H9 (cell line): ENCODE measurements around the gene NOP56. TPM values are rescaled to one million over a fixed set of nuclear protein-coding genes. Genes with fewer than 3 reads are reported as not detected.

Experiments used
- DNase-seq: peaks from one replicate; pipeline ENCODE4 v3.0.0-alpha.2; 2017
- H2AFZ ChIP-seq: one replicate; pipeline ENCODE4 v1.6.1; 2013; ENCODE audit warnings: mild to moderate bottlenecking, low read length, control low read depth, moderate library complexity
- H2AK5ac ChIP-seq: 2 replicates; pipeline ENCODE4 v1.6.1; 2013; ENCODE audit warnings: low read length, control low read depth, mixed read lengths; ENCODE audit not compliant: insufficient read length
- H2BK120ac ChIP-seq: one replicate; pipeline ENCODE4 v1.6.1; 2013; ENCODE audit warnings: low read depth, mild to moderate bottlenecking, low read length, control low read depth, inconsistent platforms; ENCODE audit not compliant: poor library complexity, severe bottlenecking
- H2BK12ac ChIP-seq: 2 replicates; pipeline ENCODE4 v1.6.1; 2013; ENCODE audit warnings: low read length, control low read depth, mixed read lengths, low read depth; ENCODE audit not compliant: insufficient read length
- H2BK15ac ChIP-seq: 2 replicates; pipeline ENCODE4 v1.6.1; 2013; ENCODE audit warnings: low read depth, low read length, control low read depth
- H2BK20ac ChIP-seq: one replicate; pipeline ENCODE4 v1.6.1; 2013; ENCODE audit warnings: low read depth, mild to moderate bottlenecking, low read length, control low read depth, inconsistent platforms; ENCODE audit not compliant: poor library complexity, severe bottlenecking
- H2BK5ac ChIP-seq: 2 replicates; pipeline ENCODE4 v1.6.1; 2013; ENCODE audit warnings: low read length, control low read depth, mixed read lengths; ENCODE audit not compliant: insufficient read length
- H3K14ac ChIP-seq: 2 replicates; pipeline ENCODE4 v1.6.1; 2013; ENCODE audit warnings: low read length, control low read depth; ENCODE audit not compliant: insufficient read depth
- H3K18ac ChIP-seq: 2 replicates; pipeline ENCODE4 v1.6.1; 2013; ENCODE audit warnings: low read depth, mild to moderate bottlenecking, mixed read lengths, low read length, control low read depth; ENCODE audit not compliant: insufficient read length
- H3K23ac ChIP-seq: 2 replicates; pipeline ENCODE4 v1.6.1; 2013; ENCODE audit warnings: low read length, control low read depth, mixed read lengths, low read depth; ENCODE audit not compliant: insufficient read length
- H3K23me2 ChIP-seq: 2 replicates; pipeline ENCODE4 v1.6.1; 2013; ENCODE audit warnings: low read depth, mild to moderate bottlenecking, mixed read lengths, low read length, control low read depth; ENCODE audit not compliant: insufficient read length, poor library complexity, severe bottlenecking
- H3K27ac ChIP-seq: 2 replicates; pipeline ENCODE4 v1.5.1; 2013; ENCODE audit warnings: low read length, control low read depth, mixed read lengths, low read depth; ENCODE audit not compliant: insufficient read length
- H3K27me3 ChIP-seq: 2 replicates; pipeline ENCODE4 v1.6.1; 2013; ENCODE audit warnings: low read length, control low read depth, inconsistent platforms; ENCODE audit not compliant: insufficient read depth
- H3K4ac ChIP-seq: 2 replicates; pipeline ENCODE4 v1.6.1; 2013; ENCODE audit warnings: low read depth, mild to moderate bottlenecking, control low read depth, inconsistent platforms, low read length, moderate library complexity
- H3K4me1 ChIP-seq: 2 replicates; pipeline ENCODE4 v1.6.1; 2013; ENCODE audit warnings: low read length, control low read depth, inconsistent platforms; ENCODE audit not compliant: insufficient read depth
- H3K4me2 ChIP-seq: 2 replicates; pipeline ENCODE4 v1.6.1; 2013; ENCODE audit warnings: low read length, control low read depth, mixed read lengths; ENCODE audit not compliant: insufficient read length, insufficient read depth
- H3K56ac ChIP-seq: 2 replicates; pipeline ENCODE4 v1.6.1; 2013; ENCODE audit warnings: low read depth, mild to moderate bottlenecking, mixed read lengths, low read length, control low read depth; ENCODE audit not compliant: insufficient read length
- H3K79me1 ChIP-seq: 2 replicates; pipeline ENCODE4 v1.6.1; 2013; ENCODE audit warnings: low read depth, mild to moderate bottlenecking, moderate library complexity, low read length, control low read depth, inconsistent platforms; ENCODE audit not compliant: insufficient read depth, poor library complexity, severe bottlenecking
- H3K79me2 ChIP-seq: 2 replicates; pipeline ENCODE4 v1.6.1; 2013; ENCODE audit warnings: low read length, control low read depth, inconsistent platforms; ENCODE audit not compliant: insufficient read depth
- H3K9ac ChIP-seq: 2 replicates; pipeline ENCODE4 v1.6.1; 2013; ENCODE audit warnings: low read length, control low read depth, mixed read lengths; ENCODE audit not compliant: insufficient read length; ENCODE audit errors: extremely low read depth
- H3K9me3 ChIP-seq: one replicate; pipeline ENCODE4 v1.6.1; 2013; ENCODE audit warnings: low read depth, low read length, inconsistent platforms; ENCODE audit not compliant: control insufficient read depth
- H3T11ph ChIP-seq: one replicate; pipeline ENCODE4 v1.6.1; 2013; ENCODE audit warnings: mild to moderate bottlenecking, low read length, control low read depth, inconsistent platforms
- H4K20me1 ChIP-seq: one replicate; pipeline ENCODE4 v1.6.1; 2013; ENCODE audit not compliant: control insufficient read depth, insufficient read length, insufficient read depth
- H4K5ac ChIP-seq: 2 replicates; pipeline ENCODE4 v1.6.1; 2013; ENCODE audit warnings: low read depth, mild to moderate bottlenecking, mixed read lengths, low read length, control low read depth; ENCODE audit not compliant: insufficient read length
- H4K8ac ChIP-seq: replicated peaks from 2 replicates; pipeline ENCODE4 v1.6.1; 2013; ENCODE audit warnings: low read length, control low read depth, mixed read lengths, low read depth; ENCODE audit not compliant: insufficient read length
- H4K91ac ChIP-seq: 2 replicates; pipeline ENCODE4 v1.6.1; 2013; ENCODE audit warnings: low read depth, mild to moderate bottlenecking, moderate library complexity, mixed read lengths, low read length, control low read depth; ENCODE audit not compliant: insufficient read length
- H3K27ac Mint-ChIP-seq, 3 experiments: 2 replicates in 2 of 3; 3 replicates in 1 of 3; pipeline ENCODE4 v1.8.0; 2020 to 2021; ENCODE audit warnings: mixed read lengths in 3 of 3, mild to moderate bottlenecking in 1 of 3, moderate library complexity in 1 of 3
- H3K27me3 Mint-ChIP-seq: 2 replicates; pipeline ENCODE4 v1.8.0; 2021; ENCODE audit warnings: low read depth, mild to moderate bottlenecking, moderate library complexity, mixed read lengths
- H3K36me3 Mint-ChIP-seq, 3 experiments: 2 replicates in 2 of 3; 3 replicates in 1 of 3; pipeline ENCODE4 v1.8.0; 2020 to 2021; ENCODE audit warnings: low read depth in 3 of 3, mixed read lengths in 3 of 3; ENCODE audit not compliant: insufficient read depth in 1 of 3
- H3K4me1 Mint-ChIP-seq, 2 experiments: 2 replicates each; pipeline ENCODE4 v1.8.0; 2020; ENCODE audit warnings: mixed read lengths in 2 of 2
- H3K4me3 Mint-ChIP-seq, 2 experiments: 2 replicates in 1 of 2; 3 replicates in 1 of 2; pipeline ENCODE4 v1.8.0; 2020 to 2021; ENCODE audit warnings: mild to moderate bottlenecking in 2 of 2, mixed read lengths in 2 of 2, moderate library complexity in 1 of 2
- H3K9me3 Mint-ChIP-seq, 2 experiments: 2 replicates in 1 of 2; 3 replicates in 1 of 2; pipeline ENCODE4 v1.8.0; 2020; ENCODE audit warnings: mild to moderate bottlenecking in 2 of 2, mixed read lengths in 2 of 2, moderate library complexity in 1 of 2
- CTCF ChIP-seq: fragments of 200-600 bp; sonication (generic); conservative IDR thresholded peaks from 3 replicates; pipeline ENCODE4 v1.8.0; 2021; ENCODE audit warnings: antibody characterized with exemption, mild to moderate bottlenecking
- WGBS: extraction: QIAGEN DNeasy Blood & Tissue Kit; methylation state at CpG from one replicate; pipeline ENCODE4 v1.1.7; 2013; ENCODE audit warnings: missing lambda C conversion rate, low lambda C conversion rate, mixed read lengths; ENCODE audit not compliant: insufficient read length; ENCODE audit errors: extremely low coverage; 5-methylcytosine and 5-hydroxymethylcytosine counted together
- total RNA-seq: library from RNA; stranded (reverse); gene quantifications from 2 replicates; pipeline ENCODE4 v1.2.1, GENCODE V29; 2021

NOP56 gene
- total RNA-seq, 1 experiment from 2014 or later, result 774 TPM

GRCh38 chr20:2700913-2701620 is 48.6 kb downstream of the NOP56 start:
- Histone ChIP-seq H3T11ph (no peak overlapping the region), H2BK5ac (no peak overlapping the region), H3K27me3 (peaks cover 10% of the 10 kb centered on the region; the same call in 1 of the 2 replicates), H4K20me1 (no peaks in the 10 kb centered on the region), H3K23ac (no peak overlapping the region), H3K79me1 (no peaks in the 10 kb centered on the region), H3K56ac (no peak overlapping the region), H2BK20ac (no peak overlapping the region), H3K9me3 (no peaks in the 10 kb centered on the region), H3K23me2 (no peaks in the 10 kb centered on the region), H4K8ac (no peak overlapping the region), H4K5ac (no peak overlapping the region), H3K9ac (no peak overlapping the region), H2AK5ac (no peak overlapping the region), H3K27ac (no peak overlapping the region), H2BK15ac (no peak overlapping the region), H2BK12ac (no peak overlapping the region), H3K14ac (no peak overlapping the region), H3K4ac (no peak overlapping the region), H2AFZ (no peak overlapping the region), H3K18ac (no peak overlapping the region), H3K79me2 (no peaks in the 10 kb centered on the region), H3K4me1 (peaks cover 2% of the 10 kb centered on the region; the same call in 1 of the 2 replicates), H4K91ac (no peak overlapping the region), H2BK120ac (no peak overlapping the region), H3K4me2 (peak overlapping the region; percentile 5)
- H3K36me3 Mint-ChIP-seq, result no peaks in the 10 kb centered on the region; a peak in 1 of 7 replicates
- H3K9me3 Mint-ChIP-seq, result no peaks in the 10 kb centered on the region
- no peak for TF ChIP-seq CTCF
- no peak for DNase-seq
- H3K4me1 Mint-ChIP-seq, result peaks cover 29 to 41% of the 10 kb centered on the region in 2 experiments
- H3K27ac Mint-ChIP-seq, result no peak overlapping the region; a peak in 1 of 7 replicates
- H3K27me3 Mint-ChIP-seq, result peaks cover 94% of the 10 kb centered on the region
- H3K4me3 Mint-ChIP-seq, result 0 out of 5 replicates have a peak overlapping the region, but pooled peaks of 1 of the 2 experiments have one; percentile 62
- no CpG with 5 or more reads among the region's 9 CpGs for WGBS
